AG10803 (cell line): Measurements from ENCODE around the gene DUSP15.

ENCODE experiments used
- DNase-seq: peaks from one replicate; pipeline ENCODE4 v3.0.0; 2010; ENCODE audit warnings: low read depth
- H3K4me3 ChIP-seq: 2 replicates; pipeline ENCODE4 v1.5.1; 2011; ENCODE audit warnings: mild to moderate bottlenecking, low read length, control low read depth
- CTCF ChIP-seq: conservative IDR thresholded peaks from 2 replicates; pipeline ENCODE4 v1.5.1; 2011; ENCODE audit warnings: mild to moderate bottlenecking, low read length, control low read depth, inconsistent platforms

The DUSP15 gene

GRCh38 chr20:31843881-31844280 lies 26.4 kb downstream of the DUSP15 start:
- TF ChIP-seq CTCF = no peak
- DNase-seq = no peak
- no peak overlapping the region for H3K4me3 ChIP-seq

GRCh38 chr20:31843288-31843687 lies 27.0 kb downstream of the DUSP15 start:
- H3K4me3 ChIP-seq = no peak overlapping the region
- TF ChIP-seq CTCF = no peak
- no peak for DNase-seq

GRCh38 chr20:31842471-31843157 lies 27.7 kb downstream of the DUSP15 start:
- DNase-seq = peak; percentile 58
- no peak overlapping the region for H3K4me3 ChIP-seq
- TF ChIP-seq CTCF = no peak

- no peak for TF ChIP-seq CTCF
- DNase-seq = peak; percentile 54
- H3K4me3 ChIP-seq = no peak overlapping the region
Observed at GRCh38 chr20:31841928-31842327, 28.4 kb downstream of the DUSP15 start.

- peak; percentile 47 for DNase-seq
- no peak for TF ChIP-seq CTCF
- no peak overlapping the region for H3K4me3 ChIP-seq
Observed at GRCh38 chr20:31840906-31841816, 29.2 kb downstream of the DUSP15 start.

- H3K4me3 ChIP-seq = no peak overlapping the region
- no peak for TF ChIP-seq CTCF
- DNase-seq = no peak
Observed at GRCh38 chr20:31839782-31840487, 30.4 kb downstream of the DUSP15 start.
